K562 (cell line): ENCODE measurements around the gene CLNK. TPM values are rescaled to one million over a fixed set of nuclear protein-coding genes. Genes with fewer than 3 reads are reported as not detected.

Experiments used
- ATAC-seq: fragments of 200-7000 bp; cut with Tn5 transposase; 3 replicates; pipeline ENCODE4 v1.9.1; 2020; ENCODE audit warnings: moderate library complexity
- BruUV-seq: library from RNA; stranded (reverse); fragments of 400-500 nt; replicated peaks from 2 replicates; lab custom pipeline; 2021; lab: Mats Ljungman, UMichigan
- CTCF ChIA-PET: fragments of 300-600 bp; formaldehyde crosslinking; extraction: SDS; loops from one replicate; lab custom pipeline; 2021; ENCODE audit warnings: low intra/inter-chr PET ratio; lab: Yijun Ruan, JAX
- POLR2A ChIA-PET: fragments of 300-600, 350-650 bp; sonication (Branson Sonifier 250); formaldehyde crosslinking; extraction: SDS; loops from one replicate; lab custom pipeline; 2021; ENCODE audit warnings: antibody characterized with exemption, inconsistent platforms; lab: Yijun Ruan, JAX
- DNase-seq, 4 experiments: peaks; one replicate each; pipeline versions ENCODE4 v3.0.0 to v3.0.0-alpha.2; 2011 to 2018; ENCODE audit warnings: low spot score in 3 of 4, mixed read lengths in 3 of 4; ENCODE audit errors: extremely low read depth in 1 of 4
- FAIRE-seq: peaks from 2 replicates; lab custom pipeline; 2011; peaks lifted over from hg19 to GRCh38; lab: Jason Lieb, UNC
- H2AFZ ChIP-seq: 2 replicates; pipeline ENCODE4 v1.6.0; 2011; ENCODE audit warnings: low read depth, low read length, control low read depth, inconsistent platforms
- H3K27ac ChIP-seq: fragments of 200-600 bp; 3 replicates; pipeline ENCODE4 v1.8.0; 2011; ENCODE audit warnings: low read depth, mild to moderate bottlenecking, control low read depth, inconsistent platforms, low read length, moderate library complexity, mixed read lengths; ENCODE audit errors: extremely low read depth
- H3K27me3 ChIP-seq, 2 experiments: fragments of 300-600 bp in 1 of 2; 2 replicates in 1 of 2; 3 replicates in 1 of 2; pipeline versions ENCODE4 v1.6.0 to v1.8.0; 2011; ENCODE audit warnings: inconsistent platforms in 2 of 2, low read length in 2 of 2, mild to moderate bottlenecking in 1 of 2, mixed read lengths in 1 of 2, moderate library complexity in 1 of 2; ENCODE audit not compliant: control insufficient read depth in 2 of 2, insufficient read depth in 2 of 2
- H3K36me3 ChIP-seq: fragments of 300-600 bp; 3 replicates; pipeline ENCODE4 v1.8.0; 2011; ENCODE audit warnings: mild to moderate bottlenecking, low read length, inconsistent platforms; ENCODE audit not compliant: control insufficient read depth, insufficient read depth
- H3K4me1 ChIP-seq, 2 experiments: fragments of 200-600 bp in 1 of 2; replicated peaks in 1 of 2; 2 replicates in 1 of 2; 3 replicates in 1 of 2; pipeline versions ENCODE4 v1.5.1 to v1.8.0; 2011; ENCODE audit warnings: inconsistent platforms in 2 of 2, low read length in 2 of 2, mild to moderate bottlenecking in 1 of 2, mixed read lengths in 1 of 2, moderate library complexity in 1 of 2; ENCODE audit not compliant: control insufficient read depth in 2 of 2, insufficient read depth in 2 of 2
- H3K4me2 ChIP-seq: 2 replicates; pipeline ENCODE4 v1.6.1; 2011; ENCODE audit warnings: low read length, control low read depth, inconsistent platforms, mixed read lengths; ENCODE audit not compliant: insufficient read depth
- H3K4me3 ChIP-seq: fragments of 200-600 bp; sonication (generic), shearing (Covaris generic); 2 replicates; pipeline ENCODE4 v1.5.1; 2016; ENCODE audit warnings: control low read depth, inconsistent platforms
- H3K79me2 ChIP-seq: fragments of 200-600 bp; 3 replicates; pipeline ENCODE4 v1.8.0; 2011; ENCODE audit warnings: low read length, inconsistent platforms; ENCODE audit not compliant: control insufficient read depth, insufficient read depth
- H3K9ac ChIP-seq, 2 experiments: 2 replicates each; pipeline versions ENCODE4 v1.6.0 to v1.6.1; 2011; ENCODE audit warnings: low read depth in 2 of 2, low read length in 2 of 2, control low read depth in 1 of 2, inconsistent platforms in 1 of 2, mild to moderate bottlenecking in 1 of 2, mixed read lengths in 1 of 2; ENCODE audit not compliant: insufficient read depth in 1 of 2
- H3K9me1 ChIP-seq: one replicate; pipeline ENCODE4 v1.6.0; 2011; ENCODE audit warnings: inconsistent platforms, mild to moderate bottlenecking, low read length, moderate library complexity; ENCODE audit not compliant: control insufficient read depth, insufficient read depth
- H3K9me3 ChIP-seq: replicated peaks from 2 replicates; pipeline ENCODE4 v1.5.1; 2011; ENCODE audit warnings: low read depth, low read length, inconsistent platforms; ENCODE audit not compliant: control insufficient read depth, insufficient read depth
- H4K20me1 ChIP-seq: replicated peaks from 2 replicates; pipeline ENCODE4 v1.6.1; 2011; ENCODE audit warnings: low read length, inconsistent platforms, mixed read lengths; ENCODE audit not compliant: control insufficient read depth, insufficient read depth
- ASH1L ChIP-seq: fragments of 450-650 bp; IDR thresholded peaks from 2 replicates; pipeline ENCODE4 v1.6.1; 2018; ENCODE audit warnings: borderline replicate concordance, mild to moderate bottlenecking, low read depth; ENCODE audit not compliant: partially characterized antibody
- KDM2B ChIP-seq: fragments of 250-450 bp; sonication (Bioruptor Pico); IDR thresholded peaks from 2 replicates; pipeline ENCODE4 v1.8.0; 2021; ENCODE audit warnings: mild to moderate bottlenecking, moderate library complexity
- RAD21 ChIP-seq, 2 experiments: fragments of 250-450 bp in 1 of 2; fragments of 450-650 bp in 1 of 2; sonication (Bioruptor Pico) in 1 of 2; formaldehyde crosslinking in 1 of 2; IDR thresholded peaks in 1 of 2; conservative IDR thresholded peaks in 1 of 2; 2 replicates each; pipeline versions ENCODE4 v1.4.0 to v1.8.0; 2020 to 2022; ENCODE audit warnings: mild to moderate bottlenecking in 2 of 2, moderate library complexity in 1 of 2
- USF2 ChIP-seq: sonication (generic); formaldehyde crosslinking; IDR thresholded peaks from 2 replicates; pipeline ENCODE4 v1.5.0; 2020; ENCODE audit warnings: missing genetic modification reagents
- ZSCAN32 ChIP-seq: fragments of 450-650 bp; formaldehyde crosslinking; IDR thresholded peaks from 2 replicates; pipeline ENCODE4 v1.4.0; 2020; ENCODE audit warnings: mild to moderate bottlenecking, moderate library complexity
- WGBS: fragments of 100-300 bp; shearing (Covaris generic); methylation state at CpG from one replicate; pipeline ENCODE4 v1.1.6; 2016; ENCODE audit warnings: low coverage, mixed read lengths; ENCODE audit not compliant: insufficient coverage; ENCODE audit errors: missing lambda C conversion rate; 5-methylcytosine and 5-hydroxymethylcytosine counted together
- in situ Hi-C: fragments of 300-500 bp; cut with MboI; formaldehyde crosslinking; loops from 4 replicates; pipeline ENCODE4 v1.15.0; 2018; ENCODE audit warnings: inconsistent platforms, mixed read lengths
- intact Hi-C: fragments of 100-400 bp; cut with micrococcal nuclease; formaldehyde crosslinking; loops from 2 replicates; pipeline ENCODE4 v1.14.2; 2022
- polyA plus RNA-seq, 8 experiments: library from polyadenylated mRNA; depleted of rRNA in 4 of 8; stranded (reverse) in 5 of 8; unstranded in 3 of 8; fragments of >200 nt; fragmentation: Nextera tagmentation in 2 of 8; fragmentation: Illumina TruSeq in 1 of 8; extraction: Ambion mirVana in 2 of 8; extraction: Trizol in 1 of 8; gene quantifications; 2 replicates each; pipeline versions ENCODE4 v1.2.1 to v1.2.3, GENCODE V29; 2011 to 2014; ENCODE audit warnings: inconsistent platforms in 1 of 8, missing spikeins in 1 of 8
- total RNA-seq, 7 experiments: library from RNA; depleted of rRNA in 6 of 7; stranded (reverse); fragments of >200 nt in 6 of 7; fragmentation: Illumina TruSeq in 2 of 7; extraction: Trizol in 2 of 7; gene quantifications; 2 replicates each; pipeline versions ENCODE4 v1.2.1 to v1.2.3, GENCODE V29; 2011 to 2021; ENCODE audit warnings: low replicate concordance in 1 of 7
- TF ChIP-seq, protein P1 (sequence below), 2 experiments: fragments of 450-650 bp; formaldehyde crosslinking in 1 of 2; IDR thresholded peaks; 2 replicates each; pipeline versions ENCODE4 v1.4.0 to v1.6.1; 2014 to 2020; ENCODE audit warnings: mild to moderate bottlenecking in 2 of 2, borderline replicate concordance in 1 of 2, low read depth in 1 of 2
- TF ChIP-seq, protein P2 (sequence below): sonication (generic); formaldehyde crosslinking; IDR thresholded peaks from 2 replicates; pipeline ENCODE4 v1.9.0; 2022; ENCODE audit warnings: mild to moderate bottlenecking, missing genetic modification reagents
- TF ChIP-seq, protein P3 (sequence below): fragments of 450-650 bp; formaldehyde crosslinking; IDR thresholded peaks from 2 replicates; pipeline ENCODE4 v1.4.0; 2020; ENCODE audit warnings: mild to moderate bottlenecking, mixed read lengths

CLNK gene
- total and polyA plus RNA-seq, 9 of the 15 experiments (the other 6 are each of a cell fraction or from before 2014, with no cell fraction given): not detected

DNA sequence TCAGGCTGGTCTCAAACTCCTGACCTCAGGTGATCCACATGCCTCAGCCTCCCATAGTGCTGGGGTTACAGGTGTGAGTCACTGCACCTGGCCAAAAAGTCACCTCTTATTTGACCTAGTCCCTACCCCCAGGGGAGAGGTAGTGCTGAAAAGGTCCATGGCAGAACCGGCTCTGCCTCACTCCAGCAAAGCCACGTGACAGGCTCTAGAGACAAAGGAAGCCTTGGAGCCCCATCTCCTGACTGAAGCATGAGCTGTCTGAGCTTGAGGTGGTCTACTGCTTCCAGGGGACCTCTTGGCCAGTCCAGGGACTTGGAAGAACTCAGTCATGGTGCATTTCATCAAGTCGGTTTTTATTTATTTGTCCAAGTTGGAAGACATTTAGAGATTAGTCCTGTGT is 174.8 kb downstream of the CLNK start:
- WGBS: 0% methylated on average over 3 of the region's 3 CpGs
- Histone ChIP-seq H3K79me2 (no peaks in the 10 kb centered on the region), H3K36me3 (no peaks in the 10 kb centered on the region), H3K9me1 (no peaks in the 10 kb centered on the region), H3K9me3 (0 out of 2 replicates have a peak, but pooled peaks cover 2% of the 10 kb centered on the region), H3K27ac (no peak overlapping the region), H3K27me3 (peaks cover 4% of the 10 kb centered on the region in 2 experiments; a peak in 3 of 5 replicates), H2AFZ (no peak overlapping the region), H3K4me3 (no peak overlapping the region), H3K9ac (no peak overlapping the region), H3K4me1 (no peaks in the 10 kb centered on the region), H4K20me1 (no peaks in the 10 kb centered on the region), H3K4me2 (no peak overlapping the region)
- in situ Hi-C loops: no loop called here
- DNase-seq (peak in 1 of 4 experiments; percentile 2), FAIRE-seq (no peak), ATAC-seq (peak; percentile 65)
- POLR2A ChIA-PET: interaction anchor here (0.7 kb wide), 1 partner anchor 315 kb away, joined by 3 read pairs; no protein-coding TSS in a partner anchor
- BruUV-seq: no TSS peak
- CTCF ChIA-PET: no interaction called here
- intact Hi-C loops: no loop called here
- TF ChIP-seq, protein P1, sequence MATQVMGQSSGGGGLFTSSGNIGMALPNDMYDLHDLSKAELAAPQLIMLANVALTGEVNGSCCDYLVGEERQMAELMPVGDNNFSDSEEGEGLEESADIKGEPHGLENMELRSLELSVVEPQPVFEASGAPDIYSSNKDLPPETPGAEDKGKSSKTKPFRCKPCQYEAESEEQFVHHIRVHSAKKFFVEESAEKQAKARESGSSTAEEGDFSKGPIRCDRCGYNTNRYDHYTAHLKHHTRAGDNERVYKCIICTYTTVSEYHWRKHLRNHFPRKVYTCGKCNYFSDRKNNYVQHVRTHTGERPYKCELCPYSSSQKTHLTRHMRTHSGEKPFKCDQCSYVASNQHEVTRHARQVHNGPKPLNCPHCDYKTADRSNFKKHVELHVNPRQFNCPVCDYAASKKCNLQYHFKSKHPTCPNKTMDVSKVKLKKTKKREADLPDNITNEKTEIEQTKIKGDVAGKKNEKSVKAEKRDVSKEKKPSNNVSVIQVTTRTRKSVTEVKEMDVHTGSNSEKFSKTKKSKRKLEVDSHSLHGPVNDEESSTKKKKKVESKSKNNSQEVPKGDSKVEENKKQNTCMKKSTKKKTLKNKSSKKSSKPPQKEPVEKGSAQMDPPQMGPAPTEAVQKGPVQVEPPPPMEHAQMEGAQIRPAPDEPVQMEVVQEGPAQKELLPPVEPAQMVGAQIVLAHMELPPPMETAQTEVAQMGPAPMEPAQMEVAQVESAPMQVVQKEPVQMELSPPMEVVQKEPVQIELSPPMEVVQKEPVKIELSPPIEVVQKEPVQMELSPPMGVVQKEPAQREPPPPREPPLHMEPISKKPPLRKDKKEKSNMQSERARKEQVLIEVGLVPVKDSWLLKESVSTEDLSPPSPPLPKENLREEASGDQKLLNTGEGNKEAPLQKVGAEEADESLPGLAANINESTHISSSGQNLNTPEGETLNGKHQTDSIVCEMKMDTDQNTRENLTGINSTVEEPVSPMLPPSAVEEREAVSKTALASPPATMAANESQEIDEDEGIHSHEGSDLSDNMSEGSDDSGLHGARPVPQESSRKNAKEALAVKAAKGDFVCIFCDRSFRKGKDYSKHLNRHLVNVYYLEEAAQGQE (IDR thresholded peaks at IDR 0.05; ENCODE audit: borderline replicate concordance): peak; percentile 42; the same call in 1 of the 2 replicates
- TF ChIP-seq, protein P1 (CRISPR knock-in tag; IDR thresholded peaks at IDR 0.05; ENCODE audit: low read depth): no peak
- no peak for TF ChIP-seq ASH1L
- TF ChIP-seq RAD21 (CRISPR knock-in tag; conservative IDR thresholded peaks at IDR 0.05 in 1 of 2, IDR thresholded peaks at IDR 0.05 in 1 of 2): peak in 1 of 2 experiments; percentile 22; a peak in 2 of 4 replicates
- TF ChIP-seq KDM2B: no peak
- TF ChIP-seq, protein P2, sequence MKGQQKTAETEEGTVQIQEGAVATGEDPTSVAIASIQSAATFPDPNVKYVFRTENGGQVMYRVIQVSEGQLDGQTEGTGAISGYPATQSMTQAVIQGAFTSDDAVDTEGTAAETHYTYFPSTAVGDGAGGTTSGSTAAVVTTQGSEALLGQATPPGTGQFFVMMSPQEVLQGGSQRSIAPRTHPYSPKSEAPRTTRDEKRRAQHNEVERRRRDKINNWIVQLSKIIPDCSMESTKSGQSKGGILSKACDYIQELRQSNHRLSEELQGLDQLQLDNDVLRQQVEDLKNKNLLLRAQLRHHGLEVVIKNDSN: peak; percentile 67
- TF ChIP-seq USF2 (CRISPR knock-in tag): peak; percentile 70
- TF ChIP-seq, protein P3, sequence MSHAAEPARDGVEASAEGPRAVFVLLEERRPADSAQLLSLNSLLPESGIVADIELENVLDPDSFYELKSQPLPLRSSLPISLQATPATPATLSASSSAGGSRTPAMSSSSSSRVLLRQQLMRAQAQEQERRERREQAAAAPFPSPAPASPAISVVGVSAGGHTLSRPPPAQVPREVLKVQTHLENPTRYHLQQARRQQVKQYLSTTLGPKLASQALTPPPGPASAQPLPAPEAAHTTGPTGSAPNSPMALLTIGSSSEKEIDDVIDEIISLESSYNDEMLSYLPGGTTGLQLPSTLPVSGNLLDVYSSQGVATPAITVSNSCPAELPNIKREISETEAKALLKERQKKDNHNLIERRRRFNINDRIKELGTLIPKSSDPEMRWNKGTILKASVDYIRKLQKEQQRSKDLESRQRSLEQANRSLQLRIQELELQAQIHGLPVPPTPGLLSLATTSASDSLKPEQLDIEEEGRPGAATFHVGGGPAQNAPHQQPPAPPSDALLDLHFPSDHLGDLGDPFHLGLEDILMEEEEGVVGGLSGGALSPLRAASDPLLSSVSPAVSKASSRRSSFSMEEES: peak; percentile 24; the same call in 1 of the 2 replicates
- no peak for TF ChIP-seq ZSCAN32 (CRISPR knock-in tag)
